Fibroblast of skin of back (primary cell): ENCODE data around the gene TJP3.

Experiments
- DNase-seq: peaks from one replicate; pipeline ENCODE4 v3.0.0-alpha.2; 2013

TJP3 gene

GRCh38 chr19:3768748-3769099, 60.5 kb downstream of the TJP3 start:
- DNase-seq, result no peak

GRCh38 chr19:3769494-3769893, 61.3 kb downstream of the TJP3 start:
- no peak for DNase-seq

GRCh38 chr19:3770136-3770999, 62.2 kb downstream of the TJP3 start:
- DNase-seq, result no peak

GRCh38 chr19:3771000-3771905, 63.1 kb downstream of the TJP3 start:
- no peak for DNase-seq

- no peak for DNase-seq
These were observed 63.8 kb downstream of the TJP3 start, which contains the start of gene RAX2 for GRCh38 chr19:3771906-3772455. RAX2 (minus strand) TSS chr19:3772228; CDS start chr19:3771742, 486 bp downstream.

GRCh38 chr19:3773814-3774515, 65.8 kb downstream of the TJP3 start:
- no peak for DNase-seq

- no peak for DNase-seq
These were observed 66.6 kb downstream of the TJP3 start for GRCh38 chr19:3774621-3775373.

- DNase-seq, result no peak
These were observed 67.2 kb downstream of the TJP3 start for GRCh38 chr19:3775374-3775711.

- no peak for DNase-seq
These were observed 67.6 kb downstream of the TJP3 start for GRCh38 chr19:3775831-3776230.

- DNase-seq, result no peak
These were observed 68.4 kb downstream of the TJP3 start for GRCh38 chr19:3776479-3777040.

- DNase-seq, result no peak
These were observed 70.1 kb downstream of the TJP3 start for GRCh38 chr19:3778104-3778867.

- DNase-seq, result no peak
These were observed 70.9 kb downstream of the TJP3 start for GRCh38 chr19:3778899-3779723.

GRCh38 chr19:3780786-3781304, 72.7 kb downstream of the TJP3 start:
- no peak for DNase-seq

- DNase-seq, result no peak
These were observed 73.4 kb downstream of the TJP3 start for GRCh38 chr19:3781603-3782002.

GRCh38 chr19:3782330-3782729, 74.1 kb downstream of the TJP3 start:
- DNase-seq, result no peak

- DNase-seq, result no peak
These were observed 74.7 kb downstream of the TJP3 start for GRCh38 chr19:3782903-3783302.

- no peak for DNase-seq
These were observed 75.7 kb downstream of the TJP3 start for GRCh38 chr19:3783660-3784584.
